HG03095 (cell line): ENCODE results near the gene GLRX.
"Not testable (repeated sequence)": the region's sequence is repeated elsewhere in the genome, so short reads cannot be mapped to it uniquely, and the experiment has no call there.

Source experiments
- ATAC-seq: cut with Tn5 transposase; IDR thresholded peaks from one replicate; pipeline ENCODE4 v1.9.1; 2021; ENCODE audit warnings: moderate library complexity; ENCODE audit not compliant: unreplicated experiment

Gene GLRX

GRCh38 chr5:95830226-95830625 lies 7.7 kb upstream of the GLRX start:
- ATAC-seq: no peak

- ATAC-seq: no peak
Observed at GRCh38 chr5:95827892-95828246, 5.3 kb upstream of the GLRX start.

GRCh38 chr5:95826949-95827891 lies 4.7 kb upstream of the GLRX start:
- no peak for ATAC-seq

- no peak for ATAC-seq
Observed at GRCh38 chr5:95825495-95825894, 3.0 kb upstream of the GLRX start.

- ATAC-seq: no peak
Observed at GRCh38 chr5:95824747-95825146, 2.2 kb upstream of the GLRX start.

- ATAC-seq: peak; percentile 34
Observed at GRCh38 chr5:95823738-95824609, 1.4 kb upstream of the GLRX start.

GRCh38 chr5:95823218-95823737 lies 752 bp upstream of the GLRX start:
- no peak for ATAC-seq

GRCh38 chr5:95822043-95822541 lies 434 bp downstream of the GLRX start:
- ATAC-seq: peak; percentile 34

GRCh38 chr5:95821110-95822021 lies 1.2 kb downstream of the GLRX start:
- peak; percentile 33 for ATAC-seq

- ATAC-seq: no peak
Observed at GRCh38 chr5:95818181-95819147, 4.1 kb downstream of the GLRX start.

GRCh38 chr5:95817430-95817829 lies 5.1 kb downstream of the GLRX start:
- no peak for ATAC-seq

GRCh38 chr5:95816776-95817175 lies 5.8 kb downstream of the GLRX start:
- no peak for ATAC-seq

GRCh38 chr5:95816341-95816740 lies 6.2 kb downstream of the GLRX start:
- ATAC-seq: no peak

- ATAC-seq: no peak
Observed at GRCh38 chr5:95815155-95815729, 7.3 kb downstream of the GLRX start.

GRCh38 chr5:95813035-95813434 lies 9.5 kb downstream of the GLRX start:
- ATAC-seq: not testable (repeated sequence)

- no peak for ATAC-seq
Observed at GRCh38 chr5:95812074-95812471, 10.5 kb downstream of the GLRX start.

- ATAC-seq: not testable (repeated sequence)
Observed at GRCh38 chr5:95811461-95812073, 11.0 kb downstream of the GLRX start.

- not testable (repeated sequence) for ATAC-seq
Observed at GRCh38 chr5:95811126-95811423, 11.5 kb downstream of the GLRX start.
